Fibroblast of skin of scalp (primary cell): ENCODE results near the gene CSDE1.
A peak's percentile ranks its signal among the peaks of the same experiment; 100 is the strongest.

Experiments
- DNase-seq: peaks from one replicate; pipeline ENCODE4 v3.0.0-alpha.2; 2013

The CSDE1 gene

DNA sequence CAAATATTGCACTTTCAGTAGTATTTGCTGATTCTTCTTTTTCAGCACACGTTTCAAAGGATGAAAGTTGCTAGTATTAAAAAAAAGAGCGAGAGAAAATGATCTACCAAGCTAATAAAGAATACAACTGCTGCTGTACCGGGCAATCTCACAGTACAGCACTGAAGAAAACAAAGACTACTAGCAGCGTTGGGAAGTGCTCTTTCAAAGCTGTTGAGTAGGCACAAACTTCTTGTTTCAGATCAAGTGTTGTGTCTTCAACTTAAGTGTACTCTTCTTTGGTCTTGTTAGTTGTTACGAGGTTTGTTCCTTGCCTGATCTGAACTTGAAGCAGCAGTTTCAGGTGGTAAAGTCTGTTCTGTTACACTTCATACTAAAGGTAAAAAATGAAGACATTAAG lies 7.9 kb downstream of the CSDE1 start:
- DNase-seq = no peak

DNA sequence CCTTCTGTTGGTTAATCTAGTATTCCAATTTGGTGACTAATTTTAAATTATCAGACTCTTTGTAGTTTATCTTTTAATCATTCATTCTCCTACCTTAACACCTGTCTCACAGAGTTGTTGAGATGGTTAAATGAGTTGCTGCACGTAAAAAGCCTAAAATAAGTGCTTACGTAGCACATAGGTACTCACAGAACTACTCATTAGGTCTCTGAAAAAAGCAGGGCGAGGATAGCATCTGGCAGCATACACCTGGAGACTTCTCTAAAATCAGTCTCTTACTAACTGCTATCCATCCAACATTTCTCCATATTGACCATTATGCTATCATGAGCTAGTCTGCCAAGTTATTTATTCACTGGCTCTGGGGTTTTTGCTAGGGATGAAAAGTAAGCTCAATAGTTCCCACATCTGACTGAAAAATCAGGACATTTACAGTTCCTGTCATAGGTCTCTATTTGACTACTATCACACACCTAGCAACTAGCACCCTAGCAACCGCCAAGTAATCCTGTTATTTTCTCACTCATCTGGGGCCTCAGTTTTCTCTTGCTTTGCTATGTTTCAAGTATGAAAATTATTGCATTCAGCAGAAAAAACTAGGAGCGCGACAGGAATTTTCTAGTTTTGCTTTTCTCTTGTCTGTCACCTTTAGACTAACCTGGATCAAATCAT lies 11.2 kb downstream of the CSDE1 start:
- no peak for DNase-seq

DNA sequence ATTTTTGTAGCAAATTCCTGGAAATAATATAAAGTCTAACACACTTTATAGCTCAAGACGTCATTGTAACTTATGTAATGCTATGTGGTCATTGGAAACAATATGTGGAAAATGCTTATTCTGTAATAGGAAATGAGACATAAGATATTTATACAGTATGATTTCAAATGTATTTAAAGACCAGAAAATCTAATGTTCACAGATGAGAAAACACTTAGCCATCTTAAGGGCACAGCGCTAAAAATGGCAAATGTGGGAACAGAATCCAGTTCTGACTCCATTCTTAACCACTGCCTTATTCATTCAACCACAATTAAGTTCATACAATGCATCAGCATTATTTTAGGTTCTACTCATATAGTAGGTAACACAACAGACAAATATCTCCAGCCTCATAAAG lies 12.5 kb downstream of the CSDE1 start:
- DNase-seq = peak; percentile 6

DNA sequence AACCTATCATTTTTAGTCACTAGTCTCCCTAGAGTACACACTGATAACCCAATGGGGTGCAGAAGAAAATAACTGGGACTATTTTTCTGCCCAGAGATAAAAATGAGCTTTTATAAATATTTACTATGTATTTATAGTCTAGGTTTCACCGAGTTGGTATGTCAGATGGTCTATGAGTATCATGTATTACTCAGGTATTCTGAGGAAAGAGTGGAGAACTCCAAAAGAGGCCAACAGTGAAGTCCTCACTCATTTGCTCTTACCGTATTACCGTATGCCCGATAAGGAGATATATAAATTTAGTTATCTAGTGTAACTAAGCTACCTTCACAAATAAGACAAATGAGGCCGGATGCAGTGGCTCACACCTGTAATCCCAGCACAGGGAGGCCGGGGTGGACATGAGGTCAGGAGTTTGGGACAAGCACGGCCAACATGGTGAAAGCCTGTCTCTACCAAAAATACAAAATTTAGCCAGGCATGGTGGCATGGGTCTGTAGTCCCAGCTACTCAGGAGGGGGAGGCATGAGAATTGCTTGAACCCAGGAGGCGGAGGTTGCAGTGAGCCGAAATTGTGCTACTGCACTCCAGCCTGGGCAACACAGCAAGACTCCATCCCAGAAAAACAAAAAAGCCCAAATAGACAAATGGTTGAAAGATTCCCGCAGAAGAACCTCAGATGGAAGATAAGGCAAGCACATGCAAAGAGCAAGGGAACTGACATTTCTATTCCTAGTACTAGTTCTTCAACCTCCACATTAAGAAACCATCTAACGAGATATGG lies 15.6 kb downstream of the CSDE1 start:
- DNase-seq = no peak

DNA sequence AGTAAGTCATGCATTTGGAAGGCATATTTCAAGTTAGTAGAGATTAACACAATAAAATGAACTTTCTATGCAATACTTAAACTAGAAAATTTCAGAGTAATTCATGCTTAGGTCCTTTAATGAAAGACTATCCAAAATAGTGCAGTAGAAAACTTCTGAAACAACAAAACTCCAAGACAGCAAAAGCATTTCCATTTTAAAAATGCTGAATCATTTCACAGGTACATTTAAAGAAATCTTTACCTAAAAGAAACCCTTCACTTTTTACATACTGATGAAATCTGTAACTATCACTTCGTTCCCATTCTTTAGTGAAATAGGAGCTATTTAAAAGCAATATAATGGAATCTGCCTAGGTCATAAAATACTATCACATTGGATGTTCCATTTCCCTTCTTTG lies 17.5 kb downstream of the CSDE1 start:
- DNase-seq = no peak

DNA sequence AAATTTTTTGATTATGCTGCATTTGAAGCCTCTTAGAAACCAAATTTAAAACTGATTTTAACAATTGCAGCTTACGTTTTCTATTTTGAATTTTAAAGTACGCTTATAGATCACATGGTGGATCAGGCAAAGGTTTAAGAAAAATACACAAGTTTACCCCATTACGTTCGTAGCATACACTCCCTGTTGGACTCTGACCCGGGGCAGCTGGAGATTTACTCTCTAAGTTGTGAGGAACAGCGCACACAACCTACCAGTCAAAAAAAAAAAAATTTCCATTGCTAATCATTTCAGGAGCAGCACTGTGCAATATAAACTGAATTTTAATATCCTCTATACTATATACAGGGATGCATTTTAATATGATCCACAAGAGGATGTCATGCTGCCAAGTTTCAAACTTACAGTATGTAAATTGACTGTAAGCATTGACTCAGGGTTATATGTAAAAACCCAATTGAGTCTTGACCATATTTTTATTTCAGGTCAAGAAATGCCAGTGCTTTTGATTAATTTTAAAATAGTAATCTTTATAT lies 20.4 kb downstream of the CSDE1 start:
- no peak for DNase-seq

DNA sequence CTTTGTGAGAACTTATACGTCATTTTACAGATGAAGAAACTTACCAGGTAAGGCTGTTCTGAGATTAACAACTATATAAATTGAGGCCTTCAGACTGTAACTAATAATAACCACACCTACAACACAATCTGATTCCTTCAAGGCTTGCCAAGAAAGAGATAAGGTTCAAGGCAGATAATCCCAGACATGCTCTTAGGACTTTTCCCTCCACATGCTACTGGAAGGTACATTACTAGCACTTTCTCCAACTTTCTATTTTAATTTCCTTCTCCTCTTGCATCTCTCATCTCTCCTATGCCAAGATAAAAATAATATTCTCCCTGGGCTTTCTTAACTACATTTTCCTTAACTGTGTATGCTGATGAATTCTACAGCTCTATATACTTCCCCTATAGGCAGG lies 22.3 kb downstream of the CSDE1 start:
- DNase-seq = no peak

DNA sequence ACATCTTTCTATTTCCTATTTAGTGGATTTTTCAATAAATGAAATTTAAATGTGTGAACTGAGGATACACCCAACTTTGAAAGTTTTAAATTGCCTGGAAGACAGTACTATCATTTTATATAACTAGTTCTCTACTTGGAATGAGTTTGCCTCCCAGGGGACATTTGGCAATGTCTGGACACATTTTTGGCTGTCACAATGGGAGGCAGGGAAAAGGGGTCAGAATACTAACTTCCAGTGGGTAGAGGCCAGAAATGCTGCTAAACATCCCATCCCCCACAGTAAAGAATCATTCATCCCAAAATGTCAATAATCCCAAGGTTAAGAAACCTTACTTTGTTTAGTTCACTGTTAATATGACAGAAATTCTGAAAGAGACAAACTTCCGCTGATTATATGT lies 28.0 kb downstream of the CSDE1 start:
- no peak for DNase-seq

DNA sequence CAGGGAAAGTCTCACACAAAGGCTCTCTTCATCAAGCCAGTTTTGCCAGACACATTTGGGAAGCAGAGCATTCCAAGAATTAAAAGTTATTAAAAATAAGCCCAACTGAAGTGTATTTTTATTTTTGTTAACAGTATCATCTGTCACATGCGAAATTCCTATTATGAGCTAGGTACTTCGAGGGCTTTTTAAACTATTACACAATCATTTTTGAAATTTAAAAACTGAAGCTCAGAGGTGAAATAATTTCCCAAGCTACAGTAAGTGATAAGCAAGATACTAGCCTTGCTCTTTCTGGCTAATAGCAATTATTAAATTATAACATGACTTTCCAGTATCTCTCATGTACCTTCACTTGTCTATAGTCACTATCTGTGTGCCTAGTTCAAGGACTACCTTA lies 29.2 kb downstream of the CSDE1 start:
- DNase-seq = no peak

DNA sequence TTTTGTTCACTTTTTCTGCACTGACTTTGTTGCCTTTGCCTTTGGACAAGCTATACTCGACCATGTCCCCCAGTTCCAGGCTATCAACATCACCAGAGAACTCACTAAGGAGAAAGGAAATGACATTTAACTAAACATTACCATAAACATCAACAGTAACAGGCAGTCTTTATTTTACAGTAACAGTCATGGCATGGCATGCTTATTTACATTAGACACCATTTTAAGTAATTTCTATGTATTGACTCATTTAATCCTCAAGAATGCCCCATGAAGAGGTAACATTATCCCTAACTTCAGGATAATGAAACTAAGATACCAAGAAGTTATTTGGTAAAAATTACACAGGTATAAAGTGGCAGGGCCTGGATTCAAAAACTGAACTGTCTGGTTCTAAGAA lies 32.6 kb downstream of the CSDE1 start:
- DNase-seq = no peak

DNA sequence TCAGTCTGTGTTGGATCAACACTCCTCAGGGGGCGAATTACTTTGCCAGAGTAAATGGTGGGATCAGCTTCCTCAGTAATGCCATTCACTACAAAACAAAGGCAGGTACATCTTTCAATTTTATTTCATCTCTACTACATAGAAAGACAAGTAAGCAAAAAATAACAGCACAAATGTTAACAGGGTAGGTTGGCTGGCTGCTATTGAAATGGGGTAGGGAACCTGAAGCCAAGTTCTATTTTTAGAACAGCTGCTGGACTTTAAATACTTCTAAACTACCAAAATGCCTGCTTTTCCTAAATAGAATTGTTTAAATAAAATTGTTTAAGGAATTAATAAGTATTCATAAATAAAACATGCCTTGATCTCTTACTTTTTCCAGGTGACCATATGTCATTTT lies 33.9 kb downstream of the CSDE1 start:
- DNase-seq = no peak

DNA sequence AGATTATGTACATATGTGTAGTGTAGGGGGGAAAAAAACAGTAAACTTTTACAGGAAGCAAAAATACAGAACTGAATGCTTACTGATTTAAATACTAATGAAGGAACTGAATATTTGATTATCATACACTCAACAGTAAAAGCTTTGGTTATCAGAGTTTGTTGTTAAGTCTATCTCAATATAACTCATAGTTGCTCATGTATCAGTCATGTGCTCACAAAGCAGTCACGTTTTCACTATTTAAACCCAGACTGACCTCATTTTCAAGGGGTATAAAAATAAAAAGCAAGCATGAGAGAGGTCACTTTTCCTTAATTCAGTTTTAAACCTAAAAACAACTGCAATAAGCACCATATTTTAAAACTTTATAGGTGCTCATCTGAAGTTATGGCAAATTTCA lies 34.3 kb downstream of the CSDE1 start:
- DNase-seq = no peak

DNA sequence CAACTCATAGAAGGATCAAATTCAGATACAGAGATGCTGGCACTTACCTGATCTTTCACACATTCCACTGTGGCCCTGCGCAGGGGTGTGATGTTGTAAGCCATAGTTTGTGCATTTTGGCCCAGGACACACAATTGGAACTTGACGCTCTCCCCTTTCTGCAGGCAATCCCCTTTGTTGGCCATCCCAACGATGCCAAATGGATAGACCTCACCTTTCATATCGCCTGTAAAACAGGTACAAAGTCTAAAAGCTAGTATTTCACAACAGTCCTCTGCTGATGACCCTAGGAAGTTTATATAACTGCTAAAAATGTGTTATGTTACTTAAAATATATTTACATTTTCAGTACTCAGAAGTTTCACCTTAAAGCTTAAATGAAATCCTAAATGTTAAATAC lies 37.3 kb downstream of the CSDE1 start:
- no peak for DNase-seq

DNA sequence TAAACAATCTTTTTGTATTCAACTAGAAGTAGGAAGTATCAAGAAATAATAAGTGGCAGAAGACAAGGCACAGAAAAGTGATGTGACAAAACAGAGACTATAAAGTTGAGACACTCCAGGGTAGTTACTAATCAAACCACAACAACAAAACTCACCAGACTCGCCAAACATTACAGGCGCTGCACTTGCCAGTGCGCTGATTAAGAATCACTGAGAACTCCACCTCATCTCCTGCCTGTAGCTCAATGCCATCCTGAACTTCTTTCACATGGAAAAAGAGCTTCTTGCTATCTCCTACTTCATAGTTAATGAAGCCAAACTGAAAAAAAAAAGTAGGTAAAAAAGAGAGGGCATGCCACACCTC lies 38.4 kb downstream of the CSDE1 start:
- no peak for DNase-seq

DNA sequence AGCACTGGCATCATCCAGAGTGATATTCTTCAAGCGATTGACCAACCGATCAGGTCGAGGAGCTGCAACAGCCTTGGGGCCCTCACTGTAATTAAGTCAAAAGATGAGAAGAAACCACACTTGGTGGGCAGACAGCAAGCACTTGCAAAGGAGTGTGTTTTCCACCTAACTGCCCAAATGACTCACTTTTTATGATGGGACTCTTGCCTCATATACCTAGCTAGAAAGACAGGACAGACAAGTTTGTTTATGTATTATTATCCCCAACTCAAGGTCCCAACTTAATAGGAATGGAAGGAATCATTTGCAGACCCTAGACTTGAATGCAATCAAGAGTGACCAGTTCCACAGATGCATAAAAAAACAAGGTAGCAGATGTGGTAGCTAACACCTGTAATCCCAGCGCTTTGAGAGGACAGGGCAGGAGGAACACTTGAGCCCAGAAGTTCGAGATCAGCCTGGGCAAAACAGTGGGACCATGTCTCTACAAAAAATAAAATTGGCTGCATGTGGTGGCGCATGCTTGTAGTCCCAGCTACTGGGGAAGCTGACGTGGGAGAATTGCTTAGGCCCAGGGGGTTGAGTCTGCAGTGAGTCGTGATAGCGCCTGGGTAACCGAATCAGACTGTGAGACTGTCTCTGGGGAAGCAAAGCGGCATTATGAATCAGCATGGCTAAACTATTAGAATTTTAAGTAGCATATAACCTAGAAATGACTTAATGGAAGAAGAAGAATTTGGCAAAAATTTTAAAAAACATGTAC lies 38.9 kb downstream of the CSDE1 start:
- peak; percentile 67 for DNase-seq

DNA sequence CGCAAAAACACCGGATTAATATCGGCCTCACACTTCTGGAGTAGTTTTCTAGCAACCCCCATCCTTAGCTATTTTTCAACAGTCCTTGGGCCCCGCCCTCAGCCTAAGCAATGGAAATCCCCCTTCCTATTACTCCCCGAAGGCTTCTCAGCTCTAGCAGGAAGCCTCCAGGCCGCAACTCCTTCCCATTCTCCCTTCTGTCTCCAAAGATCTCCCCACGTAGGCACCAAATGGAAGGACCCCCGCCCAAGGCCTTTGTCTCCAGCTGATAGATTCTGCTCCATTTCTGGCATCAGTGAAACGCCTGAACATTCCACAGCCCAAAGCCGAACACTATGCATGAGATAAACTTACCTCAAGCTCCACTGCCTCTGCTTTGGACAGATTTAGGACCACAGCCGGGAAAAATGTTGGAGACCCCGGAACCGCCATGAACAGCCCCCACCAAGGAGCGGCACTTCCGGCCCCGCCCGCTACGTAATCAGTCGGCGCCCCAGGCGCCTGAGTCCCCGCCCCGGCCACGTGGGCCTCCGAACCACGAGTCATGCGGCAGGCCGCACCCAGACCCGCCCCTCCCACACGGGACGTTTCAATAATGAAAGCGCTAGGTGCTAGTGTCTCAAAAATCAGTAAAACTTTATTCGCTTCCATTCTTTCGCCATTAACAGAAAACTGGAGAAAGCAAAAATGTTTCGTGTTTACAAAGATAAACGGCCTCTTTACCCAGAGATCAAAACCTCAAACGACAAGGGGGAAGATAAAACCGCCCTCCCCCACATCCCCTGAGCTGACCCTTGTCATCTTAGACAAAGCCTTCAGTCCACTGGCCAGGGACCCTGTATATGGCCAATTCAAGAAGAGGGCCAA lies 41.2 kb downstream of the CSDE1 start, which contains the start of gene NRAS:
TSS of gene NRAS (minus strand) at position 468 of the 867 bp plus-strand sequence. CDS start 611 bp downstream, outside the sequence.
- DNase-seq = peak; percentile 94

DNA sequence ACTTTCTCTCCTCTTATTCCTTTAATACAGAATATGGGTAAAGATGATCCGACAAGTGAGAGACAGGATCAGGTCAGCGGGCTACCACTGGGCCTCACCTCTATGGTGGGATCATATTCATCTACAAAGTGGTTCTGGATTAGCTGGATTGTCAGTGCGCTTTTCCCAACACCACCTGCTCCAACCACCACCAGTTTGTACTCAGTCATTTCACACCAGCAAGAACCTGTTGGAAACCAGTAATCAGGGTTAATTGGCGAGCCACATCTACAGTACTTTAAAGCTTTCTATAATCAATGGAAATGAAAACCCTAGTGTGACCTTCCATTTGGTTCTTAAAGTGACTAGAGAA lies 41.9 kb downstream of the CSDE1 start:
- no peak for DNase-seq

DNA sequence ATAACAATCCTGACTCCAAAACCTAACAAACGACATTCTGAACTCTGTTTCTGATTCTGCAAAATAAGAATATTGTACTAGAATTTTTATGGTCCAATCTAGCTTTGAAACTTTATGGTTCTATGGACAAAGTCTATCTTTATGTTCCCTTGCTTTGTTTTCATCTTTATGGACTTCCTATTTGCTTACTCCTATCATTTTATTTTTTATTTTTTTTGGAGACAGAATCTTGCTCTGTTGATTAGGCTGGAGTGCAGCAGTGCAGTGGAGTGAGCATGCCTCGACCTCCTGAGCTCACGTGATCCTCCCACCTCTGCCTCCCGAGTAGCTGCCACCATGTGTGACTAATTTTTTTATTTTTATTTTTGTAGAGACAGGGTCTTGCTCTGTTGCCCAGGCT lies 44.8 kb downstream of the CSDE1 start:
- DNase-seq = no peak

DNA sequence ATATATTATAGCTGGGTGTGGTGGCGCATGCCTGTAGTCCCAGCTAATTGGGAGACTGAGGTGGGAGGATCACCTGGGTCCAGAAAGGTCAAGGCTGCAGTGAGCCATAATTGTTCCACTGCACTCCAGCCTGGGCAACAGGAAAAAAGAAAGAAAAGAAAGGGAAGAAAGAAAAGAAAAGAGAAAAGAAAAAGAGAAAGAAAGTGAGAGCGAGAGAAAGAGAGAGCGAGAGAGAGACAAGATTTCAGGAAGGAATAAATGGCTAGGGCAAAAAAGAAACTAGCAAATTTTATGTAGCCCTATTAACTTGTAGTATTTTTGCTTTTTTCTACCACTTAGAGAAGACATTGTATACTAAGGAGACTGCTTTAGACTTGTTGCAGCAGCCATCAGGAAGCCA lies 47.4 kb downstream of the CSDE1 start:
- DNase-seq = no peak

DNA sequence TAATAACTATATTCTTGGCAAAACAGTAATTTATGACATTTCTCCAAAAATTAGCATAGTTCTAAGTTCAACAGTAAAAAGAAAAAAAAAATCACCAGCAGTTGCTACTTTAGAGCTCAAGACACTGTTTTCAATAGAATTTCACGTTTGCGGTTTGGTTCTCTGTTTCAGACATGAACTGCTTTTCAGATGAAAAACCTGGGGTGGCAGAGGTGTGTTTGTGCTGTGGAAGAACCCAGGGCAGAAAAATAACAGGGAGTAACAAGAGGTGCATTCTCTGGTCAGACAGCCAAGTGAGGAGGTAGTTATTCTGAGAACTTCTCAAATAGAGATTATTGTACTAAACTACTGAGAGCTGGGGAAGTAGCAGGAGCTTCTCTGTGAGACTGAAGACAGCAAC lies 50.2 kb downstream of the CSDE1 start:
- no peak for DNase-seq

DNA sequence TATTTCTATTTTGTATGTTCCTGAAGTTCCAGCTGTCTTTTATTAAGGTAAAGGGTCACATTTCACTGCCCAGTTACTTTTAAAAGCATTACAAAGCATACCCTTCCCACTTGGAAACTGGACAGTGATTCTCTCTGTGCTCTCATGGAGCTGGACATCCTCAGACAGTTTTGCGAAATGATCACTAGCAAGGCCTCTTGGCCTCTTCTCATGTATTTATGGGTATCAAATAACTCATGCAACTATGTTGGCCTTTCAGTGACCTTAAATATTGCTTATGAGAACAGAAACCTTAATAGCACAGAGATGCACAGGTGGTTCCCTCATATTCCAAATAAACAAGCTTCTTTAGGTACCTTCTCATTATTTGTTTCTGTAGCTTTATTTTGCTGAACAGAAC lies 54.5 kb downstream of the CSDE1 start:
- DNase-seq = no peak

DNA sequence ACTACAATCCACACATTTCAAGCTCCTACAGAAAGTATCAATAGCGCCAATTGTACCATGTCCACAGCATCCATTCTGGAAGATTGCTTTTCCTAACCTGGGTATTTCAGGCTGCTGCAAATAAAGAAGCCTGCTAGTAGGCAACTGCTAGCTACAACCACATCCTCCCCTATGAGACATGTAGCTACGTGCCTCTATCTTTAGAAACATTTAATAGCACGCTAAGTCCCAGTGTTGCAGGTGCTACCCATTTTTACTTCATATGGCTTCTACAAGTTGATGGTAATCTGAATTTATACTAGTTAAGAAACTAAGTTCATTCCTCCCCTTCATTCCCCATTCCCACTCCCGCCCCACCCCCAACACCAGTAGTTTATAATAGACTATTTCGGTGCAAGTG lies 55.0 kb downstream of the CSDE1 start:
- DNase-seq = no peak

DNA sequence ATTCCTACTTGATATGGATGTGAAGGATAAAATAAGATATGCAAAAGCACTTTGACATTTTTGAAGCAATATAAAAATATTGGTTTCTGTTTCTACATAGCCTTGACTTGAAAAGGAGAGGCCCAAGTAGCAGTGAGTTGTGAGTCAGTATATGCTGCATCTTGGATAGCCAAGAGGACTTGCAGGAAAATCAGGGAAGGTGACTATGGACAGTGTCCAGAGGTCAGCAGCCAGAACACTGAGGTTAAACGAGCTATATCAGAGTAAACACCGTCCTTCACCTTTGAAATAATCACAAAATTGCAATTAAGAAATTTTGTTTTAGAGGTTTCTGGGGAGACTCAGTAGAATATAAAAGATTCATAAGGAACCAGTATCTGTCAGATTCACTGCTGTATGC lies 55.9 kb downstream of the CSDE1 start:
- DNase-seq = no peak
